Measurements from ENCODE around the gene REXO5. TPM values are rescaled to one million over a fixed set of nuclear protein-coding genes. Genes with fewer than 3 reads are reported as not detected.

The REXO5 gene
- total and polyA plus RNA-seq, 9 of the 15 experiments (the other 6 are each of a cell fraction or from before 2014, with no cell fraction given): 10.5 to 45.1 (median 25.4) TPM

DNA sequence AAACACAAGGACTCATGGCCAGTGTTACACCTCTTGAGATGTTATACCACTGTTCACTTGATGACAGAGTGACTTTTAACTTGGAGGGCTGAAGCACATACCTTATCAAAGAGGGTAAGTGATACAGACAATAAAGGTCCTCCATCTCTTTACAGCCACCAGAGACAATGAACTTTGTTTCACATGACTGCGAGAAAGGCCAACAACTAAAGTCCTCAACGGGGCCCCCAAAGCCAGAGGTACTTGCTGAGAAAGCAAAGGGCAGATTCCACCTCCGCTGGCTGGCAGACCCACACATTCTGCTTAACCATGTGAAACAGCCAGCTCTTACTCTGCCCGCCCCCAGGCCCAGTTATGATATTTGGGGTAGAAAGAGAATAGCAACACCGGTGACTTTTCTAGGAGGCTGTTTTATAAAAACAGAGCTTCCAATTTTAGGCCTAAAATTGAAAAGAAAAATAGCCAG lies 72.4 kb downstream of the REXO5 start (continued):
- TF ChIP-seq, protein P1, sequence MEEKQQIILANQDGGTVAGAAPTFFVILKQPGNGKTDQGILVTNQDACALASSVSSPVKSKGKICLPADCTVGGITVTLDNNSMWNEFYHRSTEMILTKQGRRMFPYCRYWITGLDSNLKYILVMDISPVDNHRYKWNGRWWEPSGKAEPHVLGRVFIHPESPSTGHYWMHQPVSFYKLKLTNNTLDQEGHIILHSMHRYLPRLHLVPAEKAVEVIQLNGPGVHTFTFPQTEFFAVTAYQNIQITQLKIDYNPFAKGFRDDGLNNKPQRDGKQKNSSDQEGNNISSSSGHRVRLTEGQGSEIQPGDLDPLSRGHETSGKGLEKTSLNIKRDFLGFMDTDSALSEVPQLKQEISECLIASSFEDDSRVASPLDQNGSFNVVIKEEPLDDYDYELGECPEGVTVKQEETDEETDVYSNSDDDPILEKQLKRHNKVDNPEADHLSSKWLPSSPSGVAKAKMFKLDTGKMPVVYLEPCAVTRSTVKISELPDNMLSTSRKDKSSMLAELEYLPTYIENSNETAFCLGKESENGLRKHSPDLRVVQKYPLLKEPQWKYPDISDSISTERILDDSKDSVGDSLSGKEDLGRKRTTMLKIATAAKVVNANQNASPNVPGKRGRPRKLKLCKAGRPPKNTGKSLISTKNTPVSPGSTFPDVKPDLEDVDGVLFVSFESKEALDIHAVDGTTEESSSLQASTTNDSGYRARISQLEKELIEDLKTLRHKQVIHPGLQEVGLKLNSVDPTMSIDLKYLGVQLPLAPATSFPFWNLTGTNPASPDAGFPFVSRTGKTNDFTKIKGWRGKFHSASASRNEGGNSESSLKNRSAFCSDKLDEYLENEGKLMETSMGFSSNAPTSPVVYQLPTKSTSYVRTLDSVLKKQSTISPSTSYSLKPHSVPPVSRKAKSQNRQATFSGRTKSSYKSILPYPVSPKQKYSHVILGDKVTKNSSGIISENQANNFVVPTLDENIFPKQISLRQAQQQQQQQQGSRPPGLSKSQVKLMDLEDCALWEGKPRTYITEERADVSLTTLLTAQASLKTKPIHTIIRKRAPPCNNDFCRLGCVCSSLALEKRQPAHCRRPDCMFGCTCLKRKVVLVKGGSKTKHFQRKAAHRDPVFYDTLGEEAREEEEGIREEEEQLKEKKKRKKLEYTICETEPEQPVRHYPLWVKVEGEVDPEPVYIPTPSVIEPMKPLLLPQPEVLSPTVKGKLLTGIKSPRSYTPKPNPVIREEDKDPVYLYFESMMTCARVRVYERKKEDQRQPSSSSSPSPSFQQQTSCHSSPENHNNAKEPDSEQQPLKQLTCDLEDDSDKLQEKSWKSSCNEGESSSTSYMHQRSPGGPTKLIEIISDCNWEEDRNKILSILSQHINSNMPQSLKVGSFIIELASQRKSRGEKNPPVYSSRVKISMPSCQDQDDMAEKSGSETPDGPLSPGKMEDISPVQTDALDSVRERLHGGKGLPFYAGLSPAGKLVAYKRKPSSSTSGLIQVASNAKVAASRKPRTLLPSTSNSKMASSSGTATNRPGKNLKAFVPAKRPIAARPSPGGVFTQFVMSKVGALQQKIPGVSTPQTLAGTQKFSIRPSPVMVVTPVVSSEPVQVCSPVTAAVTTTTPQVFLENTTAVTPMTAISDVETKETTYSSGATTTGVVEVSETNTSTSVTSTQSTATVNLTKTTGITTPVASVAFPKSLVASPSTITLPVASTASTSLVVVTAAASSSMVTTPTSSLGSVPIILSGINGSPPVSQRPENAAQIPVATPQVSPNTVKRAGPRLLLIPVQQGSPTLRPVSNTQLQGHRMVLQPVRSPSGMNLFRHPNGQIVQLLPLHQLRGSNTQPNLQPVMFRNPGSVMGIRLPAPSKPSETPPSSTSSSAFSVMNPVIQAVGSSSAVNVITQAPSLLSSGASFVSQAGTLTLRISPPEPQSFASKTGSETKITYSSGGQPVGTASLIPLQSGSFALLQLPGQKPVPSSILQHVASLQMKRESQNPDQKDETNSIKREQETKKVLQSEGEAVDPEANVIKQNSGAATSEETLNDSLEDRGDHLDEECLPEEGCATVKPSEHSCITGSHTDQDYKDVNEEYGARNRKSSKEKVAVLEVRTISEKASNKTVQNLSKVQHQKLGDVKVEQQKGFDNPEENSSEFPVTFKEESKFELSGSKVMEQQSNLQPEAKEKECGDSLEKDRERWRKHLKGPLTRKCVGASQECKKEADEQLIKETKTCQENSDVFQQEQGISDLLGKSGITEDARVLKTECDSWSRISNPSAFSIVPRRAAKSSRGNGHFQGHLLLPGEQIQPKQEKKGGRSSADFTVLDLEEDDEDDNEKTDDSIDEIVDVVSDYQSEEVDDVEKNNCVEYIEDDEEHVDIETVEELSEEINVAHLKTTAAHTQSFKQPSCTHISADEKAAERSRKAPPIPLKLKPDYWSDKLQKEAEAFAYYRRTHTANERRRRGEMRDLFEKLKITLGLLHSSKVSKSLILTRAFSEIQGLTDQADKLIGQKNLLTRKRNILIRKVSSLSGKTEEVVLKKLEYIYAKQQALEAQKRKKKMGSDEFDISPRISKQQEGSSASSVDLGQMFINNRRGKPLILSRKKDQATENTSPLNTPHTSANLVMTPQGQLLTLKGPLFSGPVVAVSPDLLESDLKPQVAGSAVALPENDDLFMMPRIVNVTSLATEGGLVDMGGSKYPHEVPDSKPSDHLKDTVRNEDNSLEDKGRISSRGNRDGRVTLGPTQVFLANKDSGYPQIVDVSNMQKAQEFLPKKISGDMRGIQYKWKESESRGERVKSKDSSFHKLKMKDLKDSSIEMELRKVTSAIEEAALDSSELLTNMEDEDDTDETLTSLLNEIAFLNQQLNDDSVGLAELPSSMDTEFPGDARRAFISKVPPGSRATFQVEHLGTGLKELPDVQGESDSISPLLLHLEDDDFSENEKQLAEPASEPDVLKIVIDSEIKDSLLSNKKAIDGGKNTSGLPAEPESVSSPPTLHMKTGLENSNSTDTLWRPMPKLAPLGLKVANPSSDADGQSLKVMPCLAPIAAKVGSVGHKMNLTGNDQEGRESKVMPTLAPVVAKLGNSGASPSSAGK (IDR thresholded peaks at IDR 0.05): no peak
- no peak for TF ChIP-seq SP1 (CRISPR knock-in tag; IDR thresholded peaks at IDR 0.05)
- no peak for TF ChIP-seq BACH1 (tag; IDR thresholded peaks at IDR 0.05)
